Measurements from ENCODE around the gene NDST1.

Gene NDST1

DNA sequence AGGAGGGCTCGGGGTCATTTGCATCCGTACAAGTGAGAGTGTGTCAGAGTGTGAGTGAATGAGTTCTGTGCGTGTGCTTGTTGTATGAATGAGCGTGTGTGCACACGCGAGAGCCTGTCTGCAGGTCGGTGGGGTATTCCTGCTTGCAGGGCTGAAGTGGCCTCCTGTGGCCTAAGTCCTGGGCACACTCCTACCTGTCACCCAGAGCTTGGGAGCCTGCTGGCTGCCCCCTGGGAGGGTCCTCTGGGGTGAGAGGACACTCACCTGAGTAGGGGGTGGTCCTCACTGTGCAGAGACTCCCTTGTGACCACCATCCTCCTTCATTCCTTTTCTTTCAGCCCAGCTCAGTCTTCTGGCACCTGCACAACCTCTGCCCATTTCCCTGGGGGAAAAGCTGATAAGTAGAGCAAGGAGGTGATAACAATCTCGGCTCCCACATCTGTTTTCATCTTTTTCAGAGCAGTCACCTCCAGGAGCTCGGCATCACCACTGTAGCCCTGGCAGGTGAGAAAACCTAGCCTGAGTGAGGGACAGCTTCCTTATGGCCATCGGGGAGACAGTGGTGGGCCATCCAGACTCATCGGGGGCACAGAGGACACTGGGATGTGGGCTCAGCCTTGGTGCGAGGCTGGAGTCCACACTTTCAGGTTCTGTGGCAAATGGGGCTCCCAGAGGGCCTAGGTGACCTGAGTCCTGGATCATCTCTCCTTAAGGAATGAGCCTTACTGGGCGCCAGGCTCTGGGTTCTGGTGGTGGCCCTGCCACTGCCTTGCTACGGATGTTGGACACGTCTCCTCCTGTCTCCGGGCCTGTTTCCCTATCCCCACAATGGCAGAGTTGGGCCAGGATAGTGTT is 93.8 kb downstream of the NDST1 start:
- no peak for DNase-seq (ENCODE audit: low spot score)
- TF ChIP-seq, protein P1, sequence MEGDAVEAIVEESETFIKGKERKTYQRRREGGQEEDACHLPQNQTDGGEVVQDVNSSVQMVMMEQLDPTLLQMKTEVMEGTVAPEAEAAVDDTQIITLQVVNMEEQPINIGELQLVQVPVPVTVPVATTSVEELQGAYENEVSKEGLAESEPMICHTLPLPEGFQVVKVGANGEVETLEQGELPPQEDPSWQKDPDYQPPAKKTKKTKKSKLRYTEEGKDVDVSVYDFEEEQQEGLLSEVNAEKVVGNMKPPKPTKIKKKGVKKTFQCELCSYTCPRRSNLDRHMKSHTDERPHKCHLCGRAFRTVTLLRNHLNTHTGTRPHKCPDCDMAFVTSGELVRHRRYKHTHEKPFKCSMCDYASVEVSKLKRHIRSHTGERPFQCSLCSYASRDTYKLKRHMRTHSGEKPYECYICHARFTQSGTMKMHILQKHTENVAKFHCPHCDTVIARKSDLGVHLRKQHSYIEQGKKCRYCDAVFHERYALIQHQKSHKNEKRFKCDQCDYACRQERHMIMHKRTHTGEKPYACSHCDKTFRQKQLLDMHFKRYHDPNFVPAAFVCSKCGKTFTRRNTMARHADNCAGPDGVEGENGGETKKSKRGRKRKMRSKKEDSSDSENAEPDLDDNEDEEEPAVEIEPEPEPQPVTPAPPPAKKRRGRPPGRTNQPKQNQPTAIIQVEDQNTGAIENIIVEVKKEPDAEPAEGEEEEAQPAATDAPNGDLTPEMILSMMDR (IDR thresholded peaks at IDR 0.05; ENCODE audit: borderline replicate concordance, control extremely low read depth, extremely low read depth, insufficient read depth, missing control alignments) = no peak
- in situ Hi-C loops (cut with MboI; ENCODE audit: low sequenced_read_pairs, unreplicated experiment) = no loop called here

DNA sequence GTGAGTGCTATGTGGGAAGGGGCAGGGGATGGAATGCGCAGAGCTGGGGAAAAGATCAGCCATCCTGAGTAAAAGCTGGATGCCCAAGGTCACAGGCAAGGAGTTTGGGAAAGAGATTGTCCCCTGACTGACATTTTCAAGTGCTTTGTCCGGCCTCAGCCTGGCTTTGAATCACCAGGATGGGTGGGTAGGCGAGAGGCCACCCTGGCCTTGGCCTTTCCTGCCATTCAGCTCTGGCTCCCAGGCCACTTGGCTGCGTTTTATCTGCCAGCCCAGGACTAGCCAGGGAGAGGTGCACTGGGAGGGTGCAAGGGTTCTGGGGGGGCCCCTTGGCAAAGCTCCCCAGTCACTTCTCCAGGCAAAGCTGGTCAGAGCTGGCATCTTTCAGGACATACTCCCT is 95.1 kb downstream of the NDST1 start:
- TF ChIP-seq, protein P1 (IDR thresholded peaks at IDR 0.05; ENCODE audit: borderline replicate concordance, control extremely low read depth, extremely low read depth, insufficient read depth, missing control alignments) = no peak
- in situ Hi-C loops (cut with MboI; ENCODE audit: low sequenced_read_pairs, unreplicated experiment) = no loop called here
- no peak for DNase-seq (ENCODE audit: low spot score)

DNA sequence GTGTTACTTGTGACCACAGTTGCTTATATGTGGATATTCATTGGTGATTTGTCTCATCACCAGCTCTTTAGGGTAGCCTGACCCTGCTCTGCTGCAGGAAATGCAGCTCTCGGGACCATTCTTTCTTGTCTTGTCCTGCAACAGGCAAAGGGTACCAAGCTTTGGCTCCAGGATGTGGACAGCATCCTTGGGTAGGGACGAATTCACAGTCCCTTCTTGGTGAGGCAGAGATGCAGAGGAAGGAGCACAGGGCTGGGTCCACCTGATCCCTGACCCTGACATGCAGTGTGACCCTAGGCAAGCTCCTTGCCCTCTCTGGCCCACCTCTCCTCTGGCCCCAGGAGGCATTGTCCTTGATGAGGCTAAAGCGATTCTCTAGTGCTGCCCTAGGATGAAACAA is 95.6 kb downstream of the NDST1 start:
- TF ChIP-seq, protein P1 (IDR thresholded peaks at IDR 0.05; ENCODE audit: borderline replicate concordance, control extremely low read depth, extremely low read depth, insufficient read depth, missing control alignments) = no peak
- no peak for DNase-seq (ENCODE audit: low spot score)
- in situ Hi-C loops (cut with MboI; ENCODE audit: low sequenced_read_pairs, unreplicated experiment) = no loop called here

DNA sequence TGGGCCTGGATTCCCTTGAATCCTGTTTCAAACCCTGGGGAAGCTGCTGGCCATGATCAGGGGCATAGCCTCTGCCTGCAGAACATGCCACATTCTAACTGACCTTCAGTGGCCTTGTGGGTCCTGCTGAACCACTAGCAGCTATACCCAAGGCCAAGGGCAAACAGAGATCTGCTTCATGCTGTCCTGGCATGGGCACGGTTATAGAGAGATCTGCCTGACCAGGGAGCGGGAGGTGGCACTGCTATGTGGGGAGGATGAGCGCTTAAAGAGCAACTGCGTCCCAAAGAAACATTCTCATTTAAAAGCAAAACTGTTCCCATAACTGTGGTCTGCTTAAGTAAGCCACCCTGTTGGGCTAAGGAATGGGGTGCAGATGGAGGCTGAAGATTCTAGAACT is 96.1 kb downstream of the NDST1 start:
- TF ChIP-seq, protein P1 (IDR thresholded peaks at IDR 0.05; ENCODE audit: borderline replicate concordance, control extremely low read depth, extremely low read depth, insufficient read depth, missing control alignments) = no peak
- no peak for DNase-seq (ENCODE audit: low spot score)
- in situ Hi-C loops (cut with MboI; ENCODE audit: low sequenced_read_pairs, unreplicated experiment) = no loop called here

DNA sequence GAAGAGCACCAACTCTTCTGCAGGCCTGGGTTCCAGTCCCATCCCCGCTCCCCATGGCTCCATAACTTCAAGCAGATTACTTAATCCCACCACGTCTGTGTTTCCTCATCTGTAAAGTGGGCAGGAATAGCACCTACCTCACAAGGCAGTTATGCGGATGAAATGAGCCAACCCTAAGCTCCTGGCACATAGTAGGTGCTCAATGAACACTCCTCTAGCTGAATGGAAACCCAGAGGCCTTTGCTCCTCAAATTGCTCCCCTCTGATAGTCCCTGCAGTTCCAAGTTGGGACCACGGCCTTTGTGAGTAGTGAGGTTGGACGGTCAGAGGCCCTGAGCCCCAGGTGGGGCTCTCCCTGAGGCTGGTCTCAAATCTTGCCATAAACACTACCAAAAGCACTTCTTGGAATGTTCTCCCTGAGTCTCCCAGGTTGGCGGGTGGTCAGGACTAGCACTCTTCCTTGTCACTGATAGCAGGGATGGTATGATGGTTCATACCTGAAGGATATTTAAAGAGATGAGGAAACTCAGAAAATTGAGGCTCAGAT is 97.0 kb downstream of the NDST1 start:
- TF ChIP-seq, protein P1 (IDR thresholded peaks at IDR 0.05; ENCODE audit: borderline replicate concordance, control extremely low read depth, extremely low read depth, insufficient read depth, missing control alignments) = no peak
- in situ Hi-C loops (cut with MboI; ENCODE audit: low sequenced_read_pairs, unreplicated experiment) = no loop called here
- no peak for DNase-seq (ENCODE audit: low spot score)

DNA sequence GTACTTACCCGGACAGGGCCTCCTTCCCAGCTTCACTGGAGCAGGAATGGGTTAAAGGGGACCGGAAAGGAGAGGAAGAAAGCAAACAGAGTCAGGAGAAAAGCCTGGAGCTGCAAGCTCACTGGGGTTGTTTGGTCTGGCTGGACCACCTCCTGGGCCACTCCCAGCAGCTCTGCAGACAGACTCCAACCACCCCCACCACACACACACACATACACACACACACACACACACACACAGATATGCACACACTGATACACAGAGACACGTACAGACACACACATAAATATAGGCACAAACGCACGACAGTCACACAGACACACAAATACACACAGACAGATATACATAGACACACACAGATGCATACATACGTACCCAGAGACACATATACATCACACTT is 97.6 kb downstream of the NDST1 start:
- TF ChIP-seq, protein P1 (IDR thresholded peaks at IDR 0.05; ENCODE audit: borderline replicate concordance, control extremely low read depth, extremely low read depth, insufficient read depth, missing control alignments) = no peak
- DNase-seq (ENCODE audit: low spot score) = no peak
- in situ Hi-C loops (cut with MboI; ENCODE audit: low sequenced_read_pairs, unreplicated experiment) = no loop called here

All from GM13976 (cell line).